HG03025 (cell line): ENCODE results near the gene APCDD1L.
"Not testable (repeated sequence)": the region's sequence is repeated elsewhere in the genome, so short reads cannot be mapped to it uniquely, and the experiment has no call there.

ENCODE experiments used
- ATAC-seq: cut with Tn5 transposase; IDR thresholded peaks from one replicate; pipeline ENCODE4 v1.9.1; 2021; ENCODE audit warnings: mild to moderate bottlenecking, moderate library complexity; ENCODE audit not compliant: unreplicated experiment, low FRiP score

The APCDD1L gene

DNA sequence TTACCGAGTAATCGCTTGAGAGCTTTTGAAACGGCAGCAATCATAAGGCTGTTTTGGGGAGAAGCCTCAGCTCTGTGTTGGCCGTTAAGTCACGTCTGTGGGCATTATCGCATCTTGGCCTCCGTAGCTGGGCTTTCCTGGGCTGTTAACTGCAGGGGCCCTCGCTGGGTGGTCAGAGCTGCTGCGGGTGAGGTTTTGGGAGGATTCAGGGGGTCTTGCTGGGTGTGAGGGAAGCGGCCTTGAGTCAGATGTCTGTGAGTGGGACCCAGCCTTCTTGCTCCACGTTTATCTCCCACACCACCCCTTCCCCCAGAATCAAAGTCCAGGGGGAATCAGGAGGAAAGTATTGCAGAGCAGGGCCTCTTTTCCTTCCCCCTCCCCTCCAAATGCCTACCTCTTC lies 3.2 kb upstream of the APCDD1L start:
- no peak for ATAC-seq

DNA sequence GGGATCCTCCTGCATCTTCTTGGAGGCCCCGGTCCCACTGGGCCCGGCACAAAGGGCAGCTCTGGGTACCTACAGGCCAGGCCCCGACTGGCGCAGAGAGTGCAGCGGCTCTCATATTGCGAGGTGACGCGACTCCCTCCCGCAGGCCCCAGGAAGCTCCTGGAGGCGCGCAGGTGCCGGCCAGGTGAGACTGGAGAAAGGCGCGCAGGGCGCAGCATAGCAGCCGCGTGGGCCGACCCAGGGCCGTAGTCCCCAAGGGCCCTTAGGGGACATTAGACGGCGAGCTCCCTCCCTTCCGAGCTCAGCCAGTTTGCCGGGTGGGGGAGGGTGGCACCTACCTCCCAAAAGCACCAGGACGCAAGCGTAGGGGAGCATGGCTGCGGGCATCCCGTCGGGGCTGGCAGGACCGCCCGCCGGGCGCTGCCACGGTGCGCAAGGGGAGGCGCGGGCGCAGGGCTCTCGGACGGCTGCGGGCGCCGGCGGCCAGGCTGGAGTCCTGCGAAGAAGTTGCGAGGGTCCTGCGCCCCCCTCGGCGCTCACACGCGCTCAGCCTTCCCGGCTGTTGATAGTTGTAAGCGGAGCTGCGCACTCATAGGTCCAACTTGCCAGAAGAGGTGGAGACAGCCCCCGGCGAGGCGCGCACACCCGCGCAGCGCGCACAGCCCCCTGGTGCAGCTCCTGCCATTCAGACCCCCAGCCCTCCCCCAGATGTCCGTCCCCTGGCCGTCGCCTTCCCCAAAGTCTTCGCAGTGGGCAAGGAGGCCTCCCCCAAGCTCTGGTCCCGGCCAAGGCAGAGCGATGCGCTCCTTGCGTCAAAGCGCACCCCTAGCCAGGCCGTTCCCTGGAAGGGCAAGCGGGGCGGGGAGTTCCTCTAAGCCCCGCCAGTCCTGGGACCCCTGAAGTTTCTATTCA lies 622 bp downstream of the APCDD1L start:
- ATAC-seq, result no peak

DNA sequence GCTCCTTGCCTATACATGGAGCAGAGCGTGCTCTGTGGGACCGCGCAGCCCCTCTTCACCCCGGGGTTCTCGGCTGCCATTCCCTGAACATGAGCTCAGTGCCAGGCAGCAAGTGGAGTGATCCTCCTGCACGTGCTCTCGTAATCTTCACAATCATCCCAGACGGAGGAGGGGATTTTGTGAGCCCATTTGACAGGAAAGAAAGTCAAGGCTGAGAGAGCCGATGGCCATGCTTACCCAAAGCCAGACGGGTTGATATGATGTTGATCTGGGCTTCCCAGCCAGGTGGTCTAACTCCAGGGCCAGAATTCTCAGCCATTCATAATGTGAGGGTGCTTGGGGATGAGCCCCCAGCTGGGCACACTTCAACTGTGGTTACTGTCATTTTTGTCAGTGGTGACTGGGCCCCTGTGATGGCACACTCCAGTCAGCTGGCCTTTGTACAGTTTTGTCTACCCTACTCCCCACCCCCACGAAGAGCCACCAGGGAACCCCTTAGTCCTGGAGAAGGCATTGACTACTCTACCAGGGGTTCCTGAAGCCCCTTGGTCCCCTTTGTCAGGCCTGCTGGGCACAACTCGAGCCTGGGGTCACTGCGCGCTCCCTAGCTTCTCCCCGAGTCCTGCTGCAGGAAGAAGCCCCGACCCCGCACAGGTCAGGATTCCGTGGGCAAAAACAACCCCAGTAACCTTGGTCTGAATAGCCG lies 1.5 kb downstream of the APCDD1L start:
- no peak for ATAC-seq

DNA sequence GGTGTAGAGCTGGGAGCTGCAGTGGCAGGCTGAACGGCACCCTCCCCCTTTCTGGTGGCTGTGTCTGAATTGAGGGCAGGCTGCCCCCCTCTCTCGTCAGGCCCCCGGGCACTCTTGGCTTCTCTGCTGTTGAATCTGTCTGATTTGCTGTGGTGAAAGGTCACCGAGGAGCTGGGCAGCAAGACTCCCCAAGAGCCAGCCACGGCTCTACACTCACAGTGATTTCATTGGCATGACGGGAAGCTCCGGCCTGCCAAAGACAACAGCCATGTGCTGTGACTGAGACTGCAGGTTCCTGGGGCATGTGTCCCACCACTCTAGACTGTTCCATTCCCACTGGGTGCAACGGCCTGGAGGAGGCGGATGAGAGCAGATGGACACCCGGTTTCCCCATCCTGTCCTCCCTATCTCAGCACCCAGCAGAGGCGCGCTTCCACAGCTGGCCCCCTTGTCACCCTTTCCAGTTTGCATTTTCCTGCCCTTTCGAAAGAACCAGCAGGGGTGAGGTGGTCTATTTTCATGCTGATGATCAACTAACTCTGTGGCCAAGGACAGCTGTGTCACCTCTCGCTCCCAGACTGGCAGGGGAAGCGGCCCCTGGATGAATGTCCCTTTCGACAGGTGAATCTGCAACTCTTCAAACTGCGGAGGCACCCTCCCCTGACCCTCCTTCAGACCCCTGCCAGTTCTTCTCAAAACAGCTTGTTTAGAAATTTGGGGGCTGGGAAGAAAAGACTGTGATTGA lies 2.2 kb downstream of the APCDD1L start:
- ATAC-seq, result no peak

DNA sequence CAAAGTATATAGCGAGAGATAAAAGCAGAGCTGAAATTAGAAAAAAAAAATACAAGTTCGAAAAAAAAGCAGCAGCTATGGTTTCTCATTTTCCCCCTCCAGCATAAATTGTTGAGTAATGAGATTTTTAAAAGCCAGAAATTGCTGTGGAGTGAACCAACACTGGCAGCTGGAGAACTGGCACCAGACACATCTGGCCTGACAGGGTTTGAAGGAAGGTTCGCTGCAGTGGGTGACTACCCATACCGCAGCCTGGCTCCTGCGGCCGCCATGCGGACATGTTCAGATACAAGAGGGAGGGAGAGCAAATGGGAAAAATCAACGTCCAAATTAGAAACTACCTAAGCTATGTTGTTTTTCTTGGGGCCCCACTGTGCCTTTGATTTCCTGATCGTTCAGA lies 3.3 kb downstream of the APCDD1L start:
- ATAC-seq, result no peak

DNA sequence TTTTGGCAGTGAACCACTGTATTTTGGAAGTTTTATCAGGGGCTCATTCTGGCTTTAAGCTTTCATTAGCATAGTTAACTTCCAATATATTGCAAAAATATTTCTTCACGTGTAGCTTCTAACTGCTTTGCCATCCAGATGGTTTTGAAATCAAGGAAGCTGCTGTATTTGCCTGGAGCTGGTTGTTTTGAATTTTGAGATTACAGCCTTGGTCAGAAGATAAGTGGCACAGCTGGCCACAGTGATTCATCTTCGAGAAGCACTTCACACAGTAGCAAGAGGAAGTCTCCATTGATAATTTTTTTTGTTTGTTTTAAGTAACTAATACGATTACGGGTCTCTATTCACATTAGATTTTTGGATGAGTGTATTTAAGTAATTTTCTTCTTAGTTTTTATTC lies 3.8 kb downstream of the APCDD1L start:
- no peak for ATAC-seq

DNA sequence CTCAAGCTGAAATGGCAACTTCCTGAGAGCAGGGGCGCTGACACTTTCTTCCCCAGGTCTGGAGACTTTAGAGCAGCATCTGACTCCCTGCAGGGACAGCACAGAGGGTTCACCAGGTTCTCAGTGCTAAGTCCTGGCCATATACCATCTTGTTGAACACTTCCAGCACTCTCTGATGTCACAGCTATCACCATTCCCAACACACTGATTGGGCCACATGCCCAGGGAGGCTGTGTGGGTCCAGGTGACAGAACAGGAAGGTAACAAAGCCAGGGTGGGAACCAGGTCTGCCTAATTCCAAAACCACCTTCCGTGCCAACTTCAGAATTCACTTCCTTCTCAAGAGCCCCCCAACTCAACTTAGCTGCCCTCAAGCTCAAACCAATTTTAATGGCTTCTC lies 4.3 kb downstream of the APCDD1L start:
- ATAC-seq, result no peak

DNA sequence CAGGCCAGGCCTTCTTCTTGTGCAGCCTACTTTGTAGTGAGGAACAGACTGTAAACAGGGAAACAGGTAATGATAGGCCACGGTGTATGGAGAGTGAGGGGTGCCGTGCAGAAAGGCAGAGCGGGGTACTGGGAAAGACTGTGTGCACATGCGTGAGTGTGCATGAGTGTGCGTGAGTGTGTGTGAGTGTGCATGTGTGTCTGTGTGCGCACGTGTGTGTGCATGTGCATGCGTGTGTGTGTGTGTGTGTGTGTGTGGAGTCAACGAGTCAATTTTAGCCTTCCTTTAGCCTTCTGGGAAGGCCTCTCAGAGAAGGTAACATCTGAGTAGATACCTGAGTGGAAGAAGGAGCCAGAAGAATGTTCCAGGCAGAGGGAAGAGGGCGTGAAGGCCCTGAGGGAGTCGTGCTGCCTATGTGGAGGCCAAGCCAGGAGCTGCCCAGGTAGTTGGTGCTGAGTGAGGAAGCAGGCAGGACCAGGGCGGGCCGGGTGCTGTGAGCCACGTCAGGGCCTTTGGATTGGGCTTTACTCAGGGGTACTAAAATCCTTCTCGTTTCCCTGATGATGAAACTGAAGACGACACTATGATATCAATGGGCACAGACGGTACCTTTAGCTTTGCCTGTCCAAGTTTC lies 6.3 kb downstream of the APCDD1L start:
- ATAC-seq, result no peak

DNA sequence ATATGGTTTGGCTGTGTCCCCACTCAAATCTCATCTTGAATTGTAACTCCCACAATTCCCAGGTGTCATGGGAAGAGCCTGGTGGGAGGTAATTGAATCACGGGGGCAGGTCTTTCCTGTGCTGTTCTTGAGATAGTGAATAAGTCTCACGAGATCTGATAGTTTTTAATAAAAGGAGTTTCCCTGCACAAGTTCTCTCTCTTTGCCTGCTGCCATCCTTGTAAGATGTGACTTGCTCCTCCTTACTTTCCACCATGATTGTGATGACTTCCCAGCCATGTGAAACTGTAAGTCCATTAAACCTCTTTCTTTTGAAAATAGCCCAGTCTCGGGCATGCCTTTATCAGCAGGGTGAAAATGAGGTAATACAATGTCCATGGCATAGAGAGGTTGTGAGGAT lies 8.2 kb downstream of the APCDD1L start:
- ATAC-seq, result not testable (repeated sequence)

DNA sequence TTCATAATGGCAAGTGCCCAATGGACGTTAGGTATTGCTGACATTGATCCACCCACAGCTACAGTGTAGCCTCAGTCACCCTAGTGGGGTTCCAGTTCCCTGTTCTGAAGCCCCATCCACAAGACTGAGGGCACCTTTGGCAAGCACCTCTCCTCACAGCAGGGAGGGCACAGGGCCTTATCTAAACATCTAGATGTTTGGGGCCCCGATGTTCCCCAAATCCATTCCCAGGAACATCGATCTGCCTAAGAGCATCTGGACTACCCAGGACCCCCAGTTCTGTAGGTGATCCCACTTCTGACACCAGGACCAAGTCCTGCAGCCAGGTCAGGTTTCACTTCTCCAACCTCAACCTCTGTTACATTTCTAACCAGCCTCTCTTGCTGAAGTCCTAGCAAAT lies 10.6 kb downstream of the APCDD1L start:
- no peak for ATAC-seq

DNA sequence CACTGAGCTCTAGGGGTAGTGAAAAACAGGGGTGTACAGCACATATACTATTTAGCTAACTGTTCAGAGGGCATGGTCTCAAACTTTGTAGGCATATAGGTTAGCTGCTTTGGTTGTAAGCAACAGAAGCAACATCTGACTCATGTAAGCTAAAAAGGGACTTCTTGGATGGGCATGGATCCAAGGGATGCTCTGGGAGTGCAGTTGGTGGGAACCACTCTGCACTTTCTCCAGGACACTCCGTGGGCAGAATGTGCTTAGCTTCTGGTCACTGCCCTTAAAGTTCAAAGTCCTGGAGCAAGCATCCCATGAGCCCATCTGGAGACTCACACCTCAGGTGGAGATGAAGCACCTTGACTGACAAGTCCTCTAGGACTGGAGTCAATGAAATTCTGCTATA lies 11.5 kb downstream of the APCDD1L start:
- no peak for ATAC-seq

DNA sequence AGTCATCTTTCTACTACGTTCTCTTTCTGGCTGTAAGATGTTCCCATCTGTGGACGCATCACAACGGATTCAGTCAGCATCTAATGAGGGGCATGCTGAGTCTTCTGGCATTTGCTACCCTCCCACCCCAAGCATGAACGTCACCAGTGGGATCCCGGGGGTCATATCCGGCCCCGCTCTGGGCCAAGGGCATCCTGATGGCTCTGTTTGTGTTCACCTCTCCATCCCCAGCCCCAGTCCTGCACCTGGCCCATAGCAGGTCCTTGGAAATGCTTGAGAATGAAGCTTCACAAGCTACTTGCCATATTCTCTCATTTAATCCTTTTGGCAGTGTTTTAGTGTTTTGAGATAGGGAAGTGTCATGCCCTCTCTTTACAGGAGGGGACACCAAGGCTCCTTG lies 14.9 kb downstream of the APCDD1L start:
- ATAC-seq, result no peak

DNA sequence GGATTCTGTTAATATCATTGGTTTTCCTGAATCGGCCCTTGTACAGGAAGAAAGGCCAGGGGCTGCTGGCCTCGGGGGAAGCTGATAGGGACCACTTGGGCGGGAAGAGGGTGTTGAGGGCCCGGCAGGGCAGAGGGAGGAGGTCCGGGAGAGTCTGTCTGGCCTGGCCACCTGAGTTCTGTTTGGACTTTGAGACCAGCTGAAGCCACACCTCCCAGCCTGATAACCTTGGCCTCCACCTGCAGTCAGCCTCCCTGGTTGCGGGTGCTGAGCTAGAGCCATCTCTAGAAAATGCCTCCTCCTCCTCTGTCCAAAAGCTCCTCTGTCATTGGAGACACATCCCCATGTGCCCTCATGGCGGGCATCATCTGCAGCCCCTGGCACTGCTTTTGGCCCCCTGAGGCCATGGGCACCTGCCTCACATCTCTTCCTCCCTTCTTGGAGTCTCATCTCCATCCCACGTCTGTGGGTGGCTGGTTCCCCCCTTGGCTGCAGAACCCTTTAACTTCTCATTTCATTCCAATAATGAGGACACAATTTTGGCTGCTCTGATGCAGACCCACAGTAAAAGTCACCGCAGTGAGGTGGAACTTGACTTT lies 16.6 kb downstream of the APCDD1L start:
- ATAC-seq, result no peak

DNA sequence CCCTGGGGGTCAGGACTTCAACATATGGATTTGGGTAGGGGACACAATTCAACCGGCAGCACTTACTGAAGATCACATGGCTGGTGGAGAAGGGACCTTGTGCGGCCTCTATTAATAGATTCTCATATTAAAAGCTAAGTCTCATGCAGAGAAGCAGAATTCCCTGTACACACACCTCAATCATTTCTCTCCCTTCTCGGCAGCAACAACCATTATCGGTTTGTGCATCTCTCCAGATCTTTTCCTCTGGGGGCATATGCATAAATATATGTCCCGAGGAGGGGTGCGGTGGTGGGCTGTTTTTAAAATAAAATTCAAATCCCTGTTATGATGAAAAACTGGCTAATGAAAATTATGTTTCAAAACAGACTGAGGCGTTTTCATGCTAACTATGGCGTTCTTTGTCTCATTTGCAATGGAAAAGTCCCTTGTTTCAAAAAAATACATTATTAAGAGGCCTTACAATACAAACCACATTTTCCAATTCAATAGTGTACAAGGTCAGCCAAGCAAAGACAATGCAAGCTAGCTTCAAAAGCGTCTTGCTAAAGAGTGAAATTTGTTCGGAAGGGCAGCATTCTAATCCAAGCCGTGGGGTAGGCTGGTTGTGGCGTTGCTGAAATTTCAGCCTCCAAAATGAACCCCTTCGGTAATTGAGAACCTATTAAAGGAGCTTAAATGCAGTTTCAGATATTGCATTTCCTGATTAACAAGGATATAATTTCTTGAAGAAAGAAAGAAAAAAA lies 17.3 kb downstream of the APCDD1L start:
- ATAC-seq, result no peak

DNA sequence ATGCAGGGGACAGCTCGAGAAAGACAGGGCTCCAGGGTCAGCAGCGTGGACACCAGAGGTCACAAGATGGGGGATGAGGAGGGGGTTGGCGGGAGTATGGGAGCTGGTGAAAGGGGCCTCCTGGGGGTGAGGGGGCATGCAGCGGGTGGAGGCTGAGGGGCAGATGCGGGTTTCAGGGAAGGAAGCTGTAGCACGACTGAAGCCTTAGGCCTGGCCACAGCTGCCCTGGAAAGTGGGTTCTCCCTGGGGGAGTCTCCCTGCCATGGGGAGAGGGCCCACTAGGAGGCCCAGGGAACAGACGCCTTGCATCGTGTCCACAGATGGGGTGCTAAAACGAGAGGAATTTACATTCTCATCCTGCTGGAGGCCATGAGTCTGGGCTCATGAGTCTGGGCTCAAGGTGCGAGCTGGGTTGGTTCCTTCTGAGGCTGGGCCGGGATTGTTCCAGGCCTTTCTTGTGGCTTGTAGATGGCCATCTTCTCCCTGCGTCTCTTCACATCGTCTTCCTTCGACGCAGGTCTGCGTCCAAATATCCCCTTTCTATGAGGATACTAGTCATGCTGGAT lies 18.0 kb downstream of the APCDD1L start:
- no peak for ATAC-seq

DNA sequence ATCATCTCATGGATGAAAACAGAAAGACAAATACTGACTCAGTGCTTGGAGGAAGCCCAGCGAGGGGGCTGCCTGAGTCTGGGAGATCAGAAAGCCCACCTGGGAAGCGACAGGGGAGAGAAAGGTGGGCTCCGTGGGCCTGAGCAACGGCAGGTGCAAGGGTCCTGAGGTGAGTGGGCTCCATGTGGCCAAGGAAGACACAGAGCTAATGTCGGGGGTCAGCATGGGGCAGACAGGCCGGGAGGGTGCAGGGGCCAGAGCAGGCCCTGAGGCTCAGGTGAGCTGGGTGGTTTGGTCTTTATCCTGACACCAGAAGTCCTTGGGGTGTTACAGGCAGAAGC lies 18.8 kb downstream of the APCDD1L start:
- ATAC-seq, result no peak

DNA sequence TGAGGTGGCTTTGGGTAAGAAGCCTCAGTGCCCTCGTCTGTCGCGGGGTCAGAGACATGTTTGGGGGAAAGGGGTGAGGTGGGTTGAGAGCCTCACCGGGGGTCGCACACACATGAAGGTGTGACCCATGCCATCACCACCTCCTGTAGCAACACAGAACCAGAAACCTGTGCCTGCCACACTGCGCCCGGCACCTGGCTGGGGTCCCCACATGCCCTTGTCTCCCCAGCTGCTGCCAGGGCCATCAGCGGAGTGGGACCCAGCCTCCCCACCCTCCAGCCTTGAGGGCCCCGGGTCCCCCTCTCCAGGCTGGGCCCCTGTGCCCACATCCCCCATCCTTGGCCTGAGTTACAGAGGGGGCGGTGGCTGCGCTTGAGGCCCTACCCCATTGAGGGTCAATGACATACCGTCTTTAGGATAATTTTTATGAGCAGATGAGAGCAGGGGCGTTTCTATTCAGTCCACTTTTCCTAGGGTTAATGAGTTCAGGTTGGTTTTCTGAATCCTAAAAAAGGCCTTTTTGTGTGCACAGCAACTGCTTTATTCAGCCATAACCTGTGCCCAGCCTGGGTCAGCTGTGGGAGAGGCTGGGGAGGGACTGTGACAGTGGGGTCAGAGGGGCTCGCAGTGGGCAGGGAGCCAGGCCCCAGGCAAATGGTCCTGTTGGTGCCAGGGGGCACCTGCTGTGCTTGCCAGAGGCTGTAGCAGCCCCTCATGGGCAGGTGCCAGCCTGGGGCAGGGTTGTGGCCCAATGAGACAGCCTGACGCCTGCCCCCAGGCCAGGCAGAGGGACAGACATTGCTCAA lies 19.4 kb downstream of the APCDD1L start:
- no peak for ATAC-seq

DNA sequence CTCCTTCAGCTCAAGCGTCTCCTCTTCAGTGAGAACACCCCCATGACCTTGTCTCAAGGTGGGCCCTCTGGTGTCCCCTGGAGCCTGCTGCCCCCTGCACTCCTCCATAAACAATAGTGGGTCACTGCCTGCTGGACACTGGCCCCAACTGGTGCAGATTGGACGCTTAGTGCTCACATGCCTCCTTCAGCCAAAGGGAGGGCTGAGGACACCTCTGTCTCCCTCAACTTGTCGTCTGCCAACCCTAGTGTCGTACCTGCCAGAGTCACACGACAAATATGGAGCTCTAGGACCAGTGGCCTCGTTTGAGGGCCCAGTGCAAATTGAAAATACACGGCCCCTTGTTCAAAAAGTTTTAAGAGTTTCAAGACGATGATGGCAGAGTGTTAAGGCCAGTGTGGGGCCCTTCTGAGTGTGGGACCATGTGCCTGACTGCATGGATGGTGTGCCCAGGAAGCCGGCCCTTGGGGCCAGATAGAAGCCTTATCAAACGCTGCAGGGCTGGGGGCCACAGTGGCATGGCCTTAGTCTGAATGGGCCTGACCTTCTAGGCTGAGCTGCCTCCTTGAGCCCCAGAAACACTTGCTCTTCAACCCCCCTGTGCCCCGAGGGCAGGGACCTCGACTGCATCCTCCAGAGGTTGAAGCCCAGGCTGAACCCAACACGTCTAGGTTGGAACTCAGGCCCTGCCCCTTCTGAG lies 20.1 kb downstream of the APCDD1L start:
- no peak for ATAC-seq
